KMS-11 (cell line): ENCODE results near the gene FCHSD2.

Experiments used
- H2AFZ ChIP-seq: fragments of 200-600 bp; sonication (generic); 2 replicates; pipeline ENCODE4 v1.6.1; 2016; ENCODE audit warnings: antibody characterized with exemption, mixed run types, low read depth
- H3K27ac ChIP-seq: fragments of 200-600 bp; sonication (generic); 2 replicates; pipeline ENCODE4 v1.6.1; 2016; ENCODE audit warnings: mild to moderate bottlenecking, mixed run types
- H3K27me3 ChIP-seq: fragments of 200-600 bp; sonication (generic); 2 replicates; pipeline ENCODE4 v1.6.1; 2017; ENCODE audit warnings: mild to moderate bottlenecking, low read depth, mixed run types, moderate library complexity; ENCODE audit not compliant: insufficient read depth
- H3K36me3 ChIP-seq: fragments of 200-600 bp; sonication (generic); 2 replicates; pipeline ENCODE4 v1.6.1; 2017; ENCODE audit warnings: mild to moderate bottlenecking, mixed run types; ENCODE audit not compliant: insufficient read depth
- H3K4me1 ChIP-seq: fragments of 200-600 bp; sonication (generic); 2 replicates; pipeline ENCODE4 v1.6.1; 2016; ENCODE audit warnings: mild to moderate bottlenecking, low read depth, mixed run types; ENCODE audit not compliant: poor library complexity, severe bottlenecking
- H3K4me2 ChIP-seq: fragments of 200-600 bp; sonication (generic); 2 replicates; pipeline ENCODE4 v1.7.0; 2016; ENCODE audit warnings: mild to moderate bottlenecking, mixed run types
- H3K4me3 ChIP-seq: fragments of 200-600 bp; sonication (generic); IDR thresholded peaks from 2 replicates; pipeline ENCODE4 v1.6.1; 2017; ENCODE audit warnings: low read depth, low read length, mixed read lengths; ENCODE audit not compliant: insufficient read depth
- H3K79me2 ChIP-seq: fragments of 200-600 bp; sonication (generic); 2 replicates; pipeline ENCODE4 v1.6.1; 2016; ENCODE audit warnings: low read depth, mixed run types; ENCODE audit not compliant: insufficient read depth
- H3K9ac ChIP-seq: fragments of 200-600 bp; sonication (generic); 2 replicates; pipeline ENCODE4 v1.6.1; 2016; ENCODE audit warnings: mild to moderate bottlenecking, mixed run types
- H4K20me1 ChIP-seq: fragments of 200-600 bp; sonication (generic); 2 replicates; pipeline ENCODE4 v1.6.1; 2016; ENCODE audit warnings: mild to moderate bottlenecking, mixed run types; ENCODE audit not compliant: insufficient read depth
- TF ChIP-seq, protein P1 (sequence below): fragments of 200-600 bp; sonication (generic); conservative IDR thresholded peaks from 2 replicates; pipeline ENCODE4 v1.6.1; 2017; ENCODE audit warnings: low read depth, mild to moderate bottlenecking, antibody characterized with exemption, low read length, moderate library complexity, mixed read lengths

Gene FCHSD2

DNA sequence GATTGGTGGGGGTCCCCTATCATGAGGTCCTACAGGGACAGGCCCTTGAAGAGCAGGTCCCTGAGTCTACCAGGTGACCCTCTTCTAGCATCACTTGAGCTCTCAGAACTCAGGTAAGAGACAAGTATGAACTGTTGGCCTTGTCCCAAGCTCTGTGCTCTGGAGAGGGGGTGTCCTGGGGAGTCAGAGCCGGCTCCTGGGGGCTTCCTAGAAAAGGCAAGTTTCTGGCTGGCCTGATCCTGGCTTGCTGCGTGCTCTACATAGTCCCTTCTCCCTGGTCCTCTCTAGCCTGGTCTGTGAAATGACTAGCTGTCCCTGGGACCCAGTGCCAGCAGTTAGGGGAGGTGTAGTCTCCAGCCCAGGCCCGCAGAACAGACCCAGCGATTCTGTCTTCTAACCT is 316.5 kb downstream of the FCHSD2 start:
- Histone ChIP-seq H3K36me3 (no peaks in the 10 kb centered on the region), H3K79me2 (no peaks in the 10 kb centered on the region), H3K9ac (no peak overlapping the region), H3K4me3 (no peak overlapping the region), H3K4me1 (peaks cover 26% of the 10 kb centered on the region), H3K27ac (no peak overlapping the region), H3K4me2 (no peak overlapping the region), H2AFZ (no peak overlapping the region), H3K27me3 (no peaks in the 10 kb centered on the region), H4K20me1 (no peaks in the 10 kb centered on the region)
- TF ChIP-seq, protein P1, sequence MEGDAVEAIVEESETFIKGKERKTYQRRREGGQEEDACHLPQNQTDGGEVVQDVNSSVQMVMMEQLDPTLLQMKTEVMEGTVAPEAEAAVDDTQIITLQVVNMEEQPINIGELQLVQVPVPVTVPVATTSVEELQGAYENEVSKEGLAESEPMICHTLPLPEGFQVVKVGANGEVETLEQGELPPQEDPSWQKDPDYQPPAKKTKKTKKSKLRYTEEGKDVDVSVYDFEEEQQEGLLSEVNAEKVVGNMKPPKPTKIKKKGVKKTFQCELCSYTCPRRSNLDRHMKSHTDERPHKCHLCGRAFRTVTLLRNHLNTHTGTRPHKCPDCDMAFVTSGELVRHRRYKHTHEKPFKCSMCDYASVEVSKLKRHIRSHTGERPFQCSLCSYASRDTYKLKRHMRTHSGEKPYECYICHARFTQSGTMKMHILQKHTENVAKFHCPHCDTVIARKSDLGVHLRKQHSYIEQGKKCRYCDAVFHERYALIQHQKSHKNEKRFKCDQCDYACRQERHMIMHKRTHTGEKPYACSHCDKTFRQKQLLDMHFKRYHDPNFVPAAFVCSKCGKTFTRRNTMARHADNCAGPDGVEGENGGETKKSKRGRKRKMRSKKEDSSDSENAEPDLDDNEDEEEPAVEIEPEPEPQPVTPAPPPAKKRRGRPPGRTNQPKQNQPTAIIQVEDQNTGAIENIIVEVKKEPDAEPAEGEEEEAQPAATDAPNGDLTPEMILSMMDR, result no peak

DNA sequence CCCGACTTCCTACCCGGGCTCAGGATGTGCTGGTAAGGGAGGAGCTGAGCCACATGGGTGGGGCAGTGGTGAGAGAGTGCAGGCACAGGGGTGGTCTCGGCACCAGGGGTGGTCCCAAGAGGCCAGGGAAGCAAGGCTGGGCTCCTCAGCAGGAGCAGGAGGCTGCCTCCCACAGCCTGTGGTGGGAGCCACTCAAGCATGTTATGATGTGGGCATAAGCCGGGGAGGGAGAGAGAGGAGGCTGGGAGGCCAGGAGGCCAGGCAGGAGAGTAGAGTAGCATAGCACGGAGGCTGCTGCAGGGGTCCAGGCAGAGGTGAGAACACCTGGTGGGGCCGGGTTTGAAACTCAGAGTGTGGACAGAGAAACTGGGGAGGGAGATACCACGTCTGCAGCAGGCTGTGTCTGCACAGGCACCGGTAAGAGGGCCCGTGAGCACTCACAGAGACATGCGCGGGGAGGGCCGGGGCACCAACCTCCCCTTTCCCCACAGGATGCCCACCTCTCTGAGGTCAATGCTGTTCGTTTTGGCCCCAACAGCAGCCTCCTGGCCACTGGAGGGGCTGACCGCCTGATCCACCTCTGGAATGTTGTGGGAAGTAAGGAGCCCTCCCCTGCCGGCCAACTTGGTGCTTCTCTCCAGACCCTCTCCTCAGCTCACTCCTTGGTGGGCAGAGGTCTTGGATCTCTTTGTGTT is 317.2 kb downstream of the FCHSD2 start:
- Histone ChIP-seq H3K79me2 (no peaks in the 10 kb centered on the region), H3K4me1 (peaks cover 26% of the 10 kb centered on the region), H3K27me3 (no peaks in the 10 kb centered on the region), H4K20me1 (no peaks in the 10 kb centered on the region), H3K4me3 (no peak overlapping the region), H3K36me3 (no peaks in the 10 kb centered on the region), H3K4me2 (no peak overlapping the region), H3K9ac (no peak overlapping the region), H3K27ac (no peak overlapping the region), H2AFZ (no peak overlapping the region)
- TF ChIP-seq, protein P1, result no peak

DNA sequence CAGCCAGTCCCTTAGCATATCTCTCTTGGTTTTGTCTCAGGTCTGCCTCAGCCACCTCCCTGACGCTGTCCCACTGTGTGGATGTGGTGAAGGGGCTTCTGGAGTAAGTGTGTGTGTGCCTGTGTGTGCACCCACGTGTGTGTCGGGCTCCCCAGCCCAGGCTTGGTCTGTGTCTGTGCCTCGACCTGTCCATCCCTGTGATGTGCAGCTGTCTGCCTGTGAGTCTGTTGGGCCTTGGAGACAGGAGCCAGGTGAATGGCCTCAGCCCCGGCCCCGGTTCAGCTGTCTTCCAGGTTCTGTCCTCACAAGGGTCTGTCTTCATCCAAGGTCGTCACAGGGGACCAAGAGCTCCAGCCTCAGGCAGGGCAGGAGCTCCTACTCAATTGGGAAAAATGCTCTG is 318.1 kb downstream of the FCHSD2 start:
- Histone ChIP-seq H3K36me3 (no peaks in the 10 kb centered on the region), H4K20me1 (no peaks in the 10 kb centered on the region), H3K27me3 (no peaks in the 10 kb centered on the region), H3K4me2 (no peak overlapping the region), H3K4me1 (peaks cover 26% of the 10 kb centered on the region), H3K4me3 (no peak overlapping the region), H3K27ac (no peak overlapping the region), H3K79me2 (no peaks in the 10 kb centered on the region), H2AFZ (no peak overlapping the region), H3K9ac (no peak overlapping the region)
- TF ChIP-seq, protein P1, result no peak

DNA sequence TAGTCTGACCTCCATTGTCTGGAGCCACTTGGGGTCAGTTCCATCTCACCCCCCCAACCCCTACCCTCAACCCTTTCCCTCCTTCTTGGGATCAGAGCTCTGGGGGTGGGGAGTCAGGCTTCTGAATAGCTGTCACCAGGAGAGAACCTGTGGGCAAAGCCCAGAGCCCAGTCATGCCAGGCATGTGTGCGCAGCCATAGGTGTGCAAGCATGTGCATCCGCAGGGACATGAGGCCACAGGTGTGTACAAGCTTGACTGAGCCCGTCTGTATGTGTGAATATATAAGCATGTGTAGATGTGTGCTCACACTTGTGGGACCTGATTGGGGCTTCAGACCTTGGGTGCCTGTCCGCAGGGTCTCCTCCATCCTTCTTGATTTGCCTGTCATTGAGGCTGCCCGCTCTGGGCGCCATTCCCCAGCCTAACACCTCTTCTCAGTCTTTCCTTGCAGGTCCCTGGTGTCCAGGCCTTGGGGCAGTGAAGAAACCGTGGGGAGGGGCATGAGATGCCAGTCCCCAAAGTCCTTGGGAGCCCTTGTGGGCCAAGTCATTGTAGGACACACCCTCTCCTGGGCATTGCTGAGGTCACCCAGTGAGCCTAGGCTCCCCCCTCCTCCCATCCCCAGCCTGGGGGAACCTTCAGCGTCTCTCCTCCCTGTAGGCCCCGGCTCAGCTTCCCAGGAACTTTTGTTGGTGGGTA is 318.9 kb downstream of the FCHSD2 start:
- H3K4me3 ChIP-seq, result no peak overlapping the region
- no peaks in the 10 kb centered on the region for H3K79me2 ChIP-seq
- no peaks in the 10 kb centered on the region for H3K36me3 ChIP-seq
- H2AFZ ChIP-seq, result no peak overlapping the region
- TF ChIP-seq, protein P1, result no peak
- peak overlapping the region; percentile 34; the same call in 1 of the 2 replicates for H3K9ac ChIP-seq
- H3K4me1 ChIP-seq, result peaks cover 26% of the 10 kb centered on the region
- no peaks in the 10 kb centered on the region for H3K27me3 ChIP-seq
- no peaks in the 10 kb centered on the region for H4K20me1 ChIP-seq
- no peak overlapping the region for H3K27ac ChIP-seq
- H3K4me2 ChIP-seq, result peak overlapping the region; percentile 82; the same call in 1 of the 2 replicates
